Endodermal cell (in vitro differentiated cells): ENCODE results near the gene RNF150. TPM values are rescaled to one million over a fixed set of nuclear protein-coding genes. Genes with fewer than 3 reads are reported as not detected.

Experiments
- DNase-seq: peaks from one replicate; pipeline ENCODE4 v3.0.0-alpha.2; 2017
- H3K27ac ChIP-seq: 2 replicates; pipeline ENCODE4 v1.5.1; 2013; ENCODE audit warnings: mild to moderate bottlenecking, low read depth, low read length, moderate library complexity
- H3K27me3 ChIP-seq: 2 replicates; pipeline ENCODE4 v1.6.1; 2013; ENCODE audit warnings: mild to moderate bottlenecking, low read length, moderate library complexity; ENCODE audit not compliant: insufficient read depth, control insufficient read depth, poor library complexity, severe bottlenecking
- H3K36me3 ChIP-seq: 2 replicates; pipeline ENCODE4 v1.7.0; 2013; ENCODE audit warnings: mild to moderate bottlenecking, low read length, moderate library complexity; ENCODE audit not compliant: control insufficient read depth, insufficient read depth
- H3K4me1 ChIP-seq: one replicate; pipeline ENCODE4 v1.7.0; 2013; ENCODE audit warnings: low read length; ENCODE audit not compliant: control insufficient read depth, insufficient read depth
- H3K4me3 ChIP-seq: 2 replicates; pipeline ENCODE4 v1.5.1; 2013; ENCODE audit warnings: mild to moderate bottlenecking, low read length, moderate library complexity
- H3K9ac ChIP-seq: 2 replicates; pipeline ENCODE4 v1.6.1; 2013; ENCODE audit warnings: mild to moderate bottlenecking, low read length, moderate library complexity; ENCODE audit not compliant: poor library complexity, severe bottlenecking; ENCODE audit errors: extremely low read depth
- H3K9me3 ChIP-seq: 2 replicates; pipeline ENCODE4 v1.6.1; 2013; ENCODE audit warnings: mild to moderate bottlenecking, low read length, moderate library complexity; ENCODE audit not compliant: control insufficient read depth
- H3K27ac Mint-ChIP-seq: 2 replicates; pipeline ENCODE4 v1.8.0; 2020; ENCODE audit warnings: mixed read lengths
- H3K27me3 Mint-ChIP-seq: 2 replicates; pipeline ENCODE4 v1.8.0; 2021; ENCODE audit warnings: mild to moderate bottlenecking, mixed read lengths; ENCODE audit not compliant: insufficient read depth
- H3K36me3 Mint-ChIP-seq: 2 replicates; pipeline ENCODE4 v1.8.0; 2020; ENCODE audit warnings: low read depth, mixed read lengths
- H3K4me1 Mint-ChIP-seq: 2 replicates; pipeline ENCODE4 v1.8.0; 2020; ENCODE audit warnings: mixed read lengths
- H3K4me3 Mint-ChIP-seq: 2 replicates; pipeline ENCODE4 v1.8.0; 2020; ENCODE audit warnings: mild to moderate bottlenecking, moderate library complexity, mixed read lengths
- H3K9me3 Mint-ChIP-seq: 2 replicates; pipeline ENCODE4 v1.8.0; 2020; ENCODE audit warnings: mild to moderate bottlenecking, mixed read lengths
- CTCF ChIP-seq: fragments of 200-600 bp; sonication (generic); conservative IDR thresholded peaks from 2 replicates; pipeline ENCODE4 v1.5.0; 2021; ENCODE audit warnings: antibody characterized with exemption, mild to moderate bottlenecking
- WGBS, 2 experiments: methylation state at CpG; one replicate each; pipeline versions ENCODE4 v1.1.5 to v1.1.7; 2013; ENCODE audit warnings: missing lambda C conversion rate in 2 of 2, mixed read lengths in 1 of 2; ENCODE audit not compliant: insufficient coverage in 1 of 2, insufficient read length in 1 of 2; 5-methylcytosine and 5-hydroxymethylcytosine counted together
- total RNA-seq, 2 donors: library from RNA; stranded (reverse); fragmentation: NEBNext Ultra II Directional in 1 of 2; extraction: Animal tissue kit (Norgen Biotek cat#: 25700) in 1 of 2; gene quantifications; 2 replicates in 1 of 2; 3 replicates in 1 of 2; pipeline ENCODE4 v1.2.1, GENCODE V29; 2021

The RNF150 gene
- total RNA-seq, 2 donors from 2014 or later = 8.2 to 10.4 TPM

- Histone ChIP-seq H3K4me3 (no peak overlapping the region), H3K27ac (no peak overlapping the region)
These were observed 20.7 kb upstream of the RNF150 start for GRCh38 chr4:141153751-141154510.

GRCh38 chr4:141144207-141144606 lies 10.9 kb upstream of the RNF150 start:
- no peaks in the 10 kb centered on the region for H3K27me3 Mint-ChIP-seq
- H3K4me3 Mint-ChIP-seq = no peak overlapping the region
- Histone ChIP-seq H3K36me3 (no peaks in the 10 kb centered on the region), H3K4me1 (no peaks in the 10 kb centered on the region), H3K9ac (no peak overlapping the region), H3K27ac (no peak overlapping the region), H3K27me3 (no peaks in the 10 kb centered on the region), H3K4me3 (no peak overlapping the region), H3K9me3 (no peaks in the 10 kb centered on the region)
- peaks cover 2% of the 10 kb centered on the region for H3K4me1 Mint-ChIP-seq
- no peaks in the 10 kb centered on the region for H3K36me3 Mint-ChIP-seq
- no peak for DNase-seq
- WGBS, 2 experiments = 90 to 100% methylated on average over 2 of the region's 2 CpGs
- no peaks in the 10 kb centered on the region for H3K9me3 Mint-ChIP-seq
- H3K27ac Mint-ChIP-seq = no peak overlapping the region
- no peak for TF ChIP-seq CTCF

More at GRCh38 chr4:141153751-141154510, 20.7 kb upstream of the RNF150 start:
- no peaks in the 10 kb centered on the region for H3K9me3 ChIP-seq
- H3K27me3 ChIP-seq = no peaks in the 10 kb centered on the region
- H3K4me1 Mint-ChIP-seq = no peaks in the 10 kb centered on the region
- H3K36me3 Mint-ChIP-seq = no peaks in the 10 kb centered on the region
- 86 to 93% methylated on average over 3 to 4 of the region's 4 CpGs for whole genome bisulfite sequencing, 2 experiments
- no peak overlapping the region for H3K9ac ChIP-seq
- H3K27me3 Mint-ChIP-seq = peaks cover 3% of the 10 kb centered on the region
- no peaks in the 10 kb centered on the region for H3K4me1 ChIP-seq
- H3K9me3 Mint-ChIP-seq = no peaks in the 10 kb centered on the region
- no peak for TF ChIP-seq CTCF
- no peak for DNase-seq
- no peaks in the 10 kb centered on the region for H3K36me3 ChIP-seq
- no peak overlapping the region for H3K27ac Mint-ChIP-seq
- no peak overlapping the region for H3K4me3 Mint-ChIP-seq

GRCh38 chr4:141142423-141142822 lies 9.2 kb upstream of the RNF150 start:
- TF ChIP-seq CTCF = no peak
- Histone ChIP-seq H3K4me1 (no peaks in the 10 kb centered on the region), H3K9me3 (no peaks in the 10 kb centered on the region), H3K9ac (no peak overlapping the region), H3K27ac (no peak overlapping the region), H3K36me3 (no peaks in the 10 kb centered on the region), H3K4me3 (no peak overlapping the region), H3K27me3 (peaks cover 4% of the 10 kb centered on the region)
- H3K27ac Mint-ChIP-seq = no peak overlapping the region
- no peak for DNase-seq
- H3K9me3 Mint-ChIP-seq = no peaks in the 10 kb centered on the region
- no peaks in the 10 kb centered on the region for H3K27me3 Mint-ChIP-seq
- H3K4me3 Mint-ChIP-seq = no peak overlapping the region
- peaks cover 2% of the 10 kb centered on the region for H3K4me1 Mint-ChIP-seq
- H3K36me3 Mint-ChIP-seq = no peaks in the 10 kb centered on the region
- 87 to 89% methylated on average over 7 of the region's 7 CpGs for WGBS, 2 experiments
